GM19397 (cell line): ENCODE measurements around the gene SPSB1.

ENCODE experiments used
- ATAC-seq: cut with Tn5 transposase; IDR thresholded peaks from one replicate; pipeline ENCODE4 v1.9.1; 2021; ENCODE audit warnings: mild to moderate bottlenecking, moderate library complexity; ENCODE audit not compliant: unreplicated experiment

Gene SPSB1

GRCh38 chr1:9258629-9259028, 34.1 kb upstream of the SPSB1 start:
- no peak for ATAC-seq

DNA sequence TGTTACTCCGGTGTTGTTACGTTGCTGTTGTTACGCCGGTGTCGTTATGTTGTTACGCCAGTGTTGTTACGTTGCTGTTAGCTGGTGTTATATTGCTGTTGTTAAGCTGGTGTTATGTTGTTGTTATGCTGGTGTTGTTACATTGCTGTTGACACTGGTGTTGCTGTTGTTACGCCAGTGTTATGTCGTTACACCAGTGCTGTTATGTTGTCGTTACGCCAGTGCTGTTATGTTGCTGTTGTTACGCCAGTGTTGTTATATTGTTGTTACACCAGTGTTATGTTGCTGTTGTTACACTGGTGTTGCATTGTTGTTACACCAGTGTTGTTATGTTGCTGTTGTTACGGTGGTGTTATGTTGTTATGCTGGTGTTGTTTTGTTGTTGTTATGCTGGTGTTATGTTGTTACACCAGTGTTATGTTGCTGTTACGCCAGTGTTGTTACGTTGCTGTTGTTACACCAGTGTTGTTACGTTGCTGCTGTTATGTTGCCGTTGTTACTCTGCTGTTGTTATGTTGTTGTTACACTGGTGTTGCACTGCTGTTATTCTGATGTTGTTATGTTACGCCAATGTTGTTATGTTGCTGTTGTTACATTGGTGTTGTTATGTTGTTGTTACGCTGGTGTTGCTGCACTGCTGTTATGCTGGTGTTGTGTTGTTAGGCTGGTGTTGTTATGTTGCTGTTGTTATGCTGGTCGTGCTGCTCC, 32.5 kb upstream of the SPSB1 start:
- ATAC-seq: no peak

GRCh38 chr1:9261496-9261895, 31.2 kb upstream of the SPSB1 start:
- ATAC-seq: no peak

GRCh38 chr1:9262096-9262986, 30.4 kb upstream of the SPSB1 start:
- no peak for ATAC-seq

GRCh38 chr1:9263276-9263855, 29.3 kb upstream of the SPSB1 start:
- ATAC-seq: no peak

GRCh38 chr1:9263984-9264872, 28.5 kb upstream of the SPSB1 start:
- ATAC-seq: no peak

GRCh38 chr1:9265037-9265436, 27.7 kb upstream of the SPSB1 start:
- ATAC-seq: no peak

DNA sequence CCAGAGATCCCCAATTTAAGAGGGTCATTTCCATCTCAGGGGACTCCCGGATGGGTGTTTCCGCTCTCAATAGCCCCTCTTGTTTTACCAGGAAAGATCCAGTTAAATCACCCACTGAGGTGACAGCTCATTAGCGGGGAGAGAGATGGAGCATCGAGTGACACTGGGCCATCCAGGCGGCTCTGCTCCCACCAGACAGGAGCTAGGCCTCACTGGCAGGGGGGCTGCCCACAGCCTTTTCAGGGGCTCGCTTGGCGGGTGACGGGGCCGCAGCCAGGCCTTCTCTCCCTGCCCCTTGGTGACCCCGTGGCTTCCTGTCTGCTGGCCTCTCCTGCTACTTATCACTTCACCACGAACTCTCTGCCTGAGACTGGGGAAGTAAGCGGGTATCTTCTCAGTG, 26.7 kb upstream of the SPSB1 start:
- no peak for ATAC-seq

DNA sequence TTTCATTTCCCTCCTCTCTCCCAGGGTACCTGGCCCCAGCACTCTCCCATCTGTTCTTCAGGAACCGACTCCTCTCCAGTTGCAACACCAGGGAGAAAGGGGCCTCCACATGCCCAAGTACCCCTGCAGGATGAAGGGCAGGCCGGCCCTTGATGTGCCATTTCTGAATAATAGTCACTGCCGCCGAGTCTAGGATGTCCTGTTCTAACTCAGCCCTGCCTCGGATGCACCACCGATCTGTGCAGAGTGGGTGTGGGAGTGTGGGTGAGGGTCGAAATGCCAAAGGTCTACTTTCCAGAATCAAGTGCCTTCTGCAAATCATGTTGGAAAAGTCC, 25.4 kb upstream of the SPSB1 start:
- no peak for ATAC-seq

GRCh38 chr1:9267827-9268581, 24.7 kb upstream of the SPSB1 start:
- ATAC-seq: no peak

DNA sequence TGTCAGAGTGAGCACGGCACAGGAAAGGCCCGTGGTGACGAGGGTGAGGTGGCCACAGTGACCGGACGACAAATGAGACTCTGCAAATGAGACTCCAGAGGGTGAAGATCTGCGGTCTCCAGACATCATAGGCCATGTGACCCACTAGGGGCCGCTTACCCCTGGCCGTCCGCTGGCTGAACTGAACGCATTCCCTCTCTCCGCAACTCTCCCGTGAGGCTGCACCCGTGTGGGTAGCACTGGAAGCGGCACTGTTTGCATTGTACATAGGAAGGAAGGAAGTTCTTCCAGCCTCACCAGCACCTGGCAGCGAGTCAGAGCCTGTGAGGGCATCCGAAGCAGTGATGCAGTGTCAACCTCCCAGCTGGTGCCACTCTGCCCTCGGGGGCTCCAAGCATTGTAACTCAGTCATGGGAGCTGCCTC, 23.6 kb upstream of the SPSB1 start:
- no peak for ATAC-seq

- no peak for ATAC-seq
Observed at GRCh38 chr1:9269721-9270120, 23.0 kb upstream of the SPSB1 start.

DNA sequence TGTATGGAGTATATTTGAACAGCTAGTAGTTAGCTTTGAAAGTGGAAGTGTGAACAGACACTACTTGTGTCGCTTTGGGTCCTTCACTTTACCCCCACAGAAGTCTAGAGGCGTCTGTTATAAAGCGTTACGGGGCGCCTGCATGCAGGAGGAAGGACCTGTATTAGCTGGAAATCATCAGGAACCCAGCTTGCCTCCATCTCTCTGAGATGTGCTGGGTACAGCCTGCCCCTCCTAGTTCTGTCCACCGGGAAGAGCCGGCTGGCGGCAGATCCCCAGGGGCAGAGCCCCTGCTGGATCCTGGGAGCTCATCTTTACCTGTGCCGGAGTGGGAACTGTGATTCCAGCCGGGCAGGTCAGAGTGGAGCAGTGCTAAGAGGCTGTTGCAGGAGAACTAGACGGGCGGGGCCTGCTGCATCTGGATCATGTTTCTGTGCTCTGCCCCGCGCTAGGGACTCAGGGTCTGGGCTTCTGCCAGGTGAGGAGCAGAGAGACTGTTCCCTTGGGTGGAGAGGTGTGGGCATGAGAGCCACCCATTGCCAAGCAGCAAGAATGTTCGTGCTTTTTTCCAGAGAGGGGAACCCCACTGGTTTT, 22.3 kb upstream of the SPSB1 start:
- ATAC-seq: no peak

DNA sequence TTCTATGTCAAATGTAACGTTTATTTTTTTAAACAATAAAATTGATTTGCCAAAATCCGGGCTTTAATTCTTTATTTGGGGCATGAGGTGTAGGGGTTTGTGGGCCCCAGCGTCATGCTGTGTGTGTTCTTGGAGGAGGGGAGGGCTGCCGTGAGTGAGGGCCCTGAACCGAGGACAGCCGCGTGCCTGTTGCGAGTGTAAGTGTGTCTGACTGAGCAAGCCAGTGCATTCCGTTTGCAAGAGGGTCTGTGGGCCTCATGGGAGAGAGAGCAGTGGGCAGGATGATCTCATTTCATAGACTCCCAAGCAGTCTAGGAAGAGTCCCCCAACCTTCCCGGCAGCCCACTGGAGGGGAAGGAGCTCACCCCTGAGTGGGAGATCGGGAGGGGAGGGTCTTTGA, 21.4 kb upstream of the SPSB1 start:
- ATAC-seq: no peak

DNA sequence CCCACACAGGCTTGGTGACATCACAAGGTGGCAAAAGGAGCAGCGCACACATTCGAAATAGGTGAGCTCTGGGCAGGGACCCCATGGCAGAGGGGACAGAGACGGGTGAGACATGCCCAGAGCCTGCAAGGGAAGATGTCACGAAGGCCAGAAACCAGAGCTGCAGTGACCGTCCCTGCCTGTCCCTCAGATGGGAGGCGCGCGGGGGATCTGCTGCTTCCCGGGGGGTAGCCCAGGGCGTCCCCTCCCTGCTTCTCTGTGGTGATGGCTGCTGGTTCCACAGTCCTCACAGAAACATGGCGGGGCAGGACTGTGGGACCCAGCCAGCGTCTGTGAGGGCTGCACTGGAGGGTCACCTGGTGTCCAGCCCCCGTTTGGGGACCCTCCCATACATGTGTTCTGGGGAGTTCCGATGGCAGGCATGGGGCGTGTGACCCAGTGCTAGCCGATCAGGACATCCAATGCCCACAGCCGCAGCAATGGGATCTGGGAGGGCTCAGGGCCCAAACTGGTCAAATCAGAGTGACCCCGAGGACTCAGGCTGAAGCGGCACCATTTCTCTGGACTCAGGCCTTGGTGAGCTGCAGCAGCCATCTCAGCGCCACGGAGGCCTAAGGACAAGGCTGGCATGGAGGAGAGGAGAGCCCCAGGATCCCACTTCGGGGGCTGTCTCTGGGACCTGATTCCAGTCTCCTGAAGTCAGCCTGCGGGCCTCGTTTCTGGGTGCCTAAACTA, 20.7 kb upstream of the SPSB1 start:
- ATAC-seq: no peak

- ATAC-seq: no peak
Observed at GRCh38 chr1:9273177-9273576, 19.5 kb upstream of the SPSB1 start.

DNA sequence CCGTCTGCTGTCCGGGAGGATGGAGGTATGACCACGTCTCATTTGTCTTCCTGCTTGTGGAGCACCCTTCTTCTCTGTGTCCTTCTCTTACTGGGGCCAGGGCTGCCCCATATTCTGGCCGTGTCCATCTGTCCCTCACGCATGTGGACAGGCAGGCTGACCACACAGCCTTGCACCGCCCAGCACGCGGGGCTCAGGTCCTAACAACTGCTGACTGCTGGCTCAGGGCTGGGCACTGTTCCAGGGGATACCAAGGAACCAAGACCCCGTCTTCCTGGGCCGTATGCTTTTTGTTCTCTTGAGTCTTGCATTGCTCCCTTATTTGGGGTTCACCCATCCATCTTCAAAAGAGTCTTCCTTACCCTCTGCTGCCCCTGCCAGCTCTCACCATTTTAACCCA, 17.5 kb upstream of the SPSB1 start:
- ATAC-seq: no peak

DNA sequence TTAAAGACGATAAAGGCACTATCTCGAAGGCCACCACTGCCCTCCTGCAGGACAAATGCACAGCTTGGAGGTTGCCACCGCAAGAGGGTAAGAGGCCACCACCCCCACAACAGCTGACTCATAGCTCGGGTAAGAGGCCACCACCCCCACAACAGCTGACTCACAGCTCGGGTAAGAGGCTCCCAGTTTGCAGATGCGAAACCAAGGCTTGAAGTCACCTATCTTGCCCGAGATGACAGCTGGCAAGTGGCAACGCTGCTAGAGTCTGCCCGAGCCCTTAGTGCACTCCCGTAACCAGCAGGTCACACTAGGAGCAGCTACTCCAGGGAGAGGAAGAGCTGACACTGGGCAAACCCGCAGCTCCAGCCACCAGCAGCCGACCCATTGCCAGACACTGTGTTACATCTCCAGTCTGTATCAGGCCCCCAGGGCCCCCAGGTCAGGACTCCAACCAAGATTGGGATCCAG, 17.1 kb upstream of the SPSB1 start:
- no peak for ATAC-seq

- no peak for ATAC-seq
Observed at GRCh38 chr1:9278116-9278515, 14.6 kb upstream of the SPSB1 start.
